WTC11 (cell line): ENCODE results near the gene JAKMIP1.

ENCODE experiments used
- ATF1 ChIP-seq: sonication (generic); formaldehyde crosslinking; IDR thresholded peaks from 2 replicates; pipeline ENCODE4 v1.8.1; 2023; ENCODE audit warnings: mild to moderate bottlenecking, moderate library complexity, missing genetic modification reagents
- ATF2 ChIP-seq: sonication (generic); formaldehyde crosslinking; IDR thresholded peaks from 2 replicates; pipeline ENCODE4 v1.8.1; 2022; ENCODE audit warnings: low read depth, missing genetic modification reagents, borderline replicate concordance
- CREB1 ChIP-seq: sonication (generic); formaldehyde crosslinking; IDR thresholded peaks from 2 replicates; pipeline ENCODE4 v1.8.0; 2023; ENCODE audit warnings: mild to moderate bottlenecking, missing genetic modification reagents
- CTCF ChIP-seq: fragments of 200-600 bp; IDR thresholded peaks from 2 replicates; pipeline ENCODE4 v1.8.0; 2022; ENCODE audit warnings: antibody characterized with exemption
- ELF4 ChIP-seq: sonication (generic); formaldehyde crosslinking; IDR thresholded peaks from 2 replicates; pipeline ENCODE4 v1.8.1; 2022; ENCODE audit warnings: low read depth, mild to moderate bottlenecking, moderate library complexity, missing genetic modification reagents
- MYBL2 ChIP-seq: sonication (generic); formaldehyde crosslinking; IDR thresholded peaks from 2 replicates; pipeline ENCODE4 v1.8.1; 2023; ENCODE audit warnings: mild to moderate bottlenecking, moderate library complexity, missing genetic modification reagents
- NR1H2 ChIP-seq: sonication (generic); formaldehyde crosslinking; IDR thresholded peaks from 2 replicates; pipeline ENCODE4 v1.9.0; 2021; ENCODE audit warnings: mild to moderate bottlenecking, moderate library complexity, missing genetic modification reagents
- SP1 ChIP-seq: sonication (generic); formaldehyde crosslinking; conservative IDR thresholded peaks from 2 replicates; pipeline ENCODE4 v1.8.1; 2022; ENCODE audit warnings: missing genetic modification reagents
- TEAD1 ChIP-seq: sonication (generic); formaldehyde crosslinking; IDR thresholded peaks from 2 replicates; pipeline ENCODE4 v1.8.0; 2022; ENCODE audit warnings: mild to moderate bottlenecking, missing genetic modification reagents
- TEAD4 ChIP-seq: sonication (generic); formaldehyde crosslinking; IDR thresholded peaks from 2 replicates; pipeline ENCODE4 v1.8.0; 2022; ENCODE audit warnings: mild to moderate bottlenecking, missing genetic modification reagents
- TF ChIP-seq, protein P1 (sequence below): sonication (generic); formaldehyde crosslinking; IDR thresholded peaks from 2 replicates; pipeline ENCODE4 v1.8.1; 2023; ENCODE audit warnings: mild to moderate bottlenecking, missing genetic modification reagents, moderate library complexity

DNA sequence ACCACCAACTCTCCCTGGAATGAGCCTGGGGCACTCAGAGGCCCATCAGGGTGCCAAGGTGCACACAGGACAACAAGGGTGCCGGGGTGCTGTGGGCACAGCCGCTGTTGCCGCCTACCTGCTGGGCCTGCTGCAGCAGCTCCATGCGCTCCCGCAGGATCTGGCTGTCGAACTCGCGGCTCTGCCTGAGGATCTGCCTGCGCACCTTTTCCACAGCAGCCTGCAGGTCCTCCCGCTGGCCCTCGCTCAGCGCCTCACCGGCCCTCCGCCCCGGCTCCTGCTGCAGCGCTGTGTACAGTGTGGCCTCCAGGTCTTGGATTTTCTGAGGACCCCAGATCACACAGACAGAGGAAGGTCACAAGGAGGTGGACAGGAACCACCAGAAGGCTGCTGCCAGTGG is 164.6 kb downstream of the JAKMIP1 start:
- TF ChIP-seq SP1 (no peak), TEAD4 (no peak), CTCF (no peak), MYBL2 (CRISPR knock-in tag) (no peak), NR1H2 (CRISPR knock-in tag) (no peak), ATF1 (CRISPR knock-in tag) (no peak), CREB1 (CRISPR knock-in tag) (no peak), ATF2 (CRISPR knock-in tag) (no peak), ELF4 (no peak), TEAD1 (no peak)
- TF ChIP-seq, protein P1, sequence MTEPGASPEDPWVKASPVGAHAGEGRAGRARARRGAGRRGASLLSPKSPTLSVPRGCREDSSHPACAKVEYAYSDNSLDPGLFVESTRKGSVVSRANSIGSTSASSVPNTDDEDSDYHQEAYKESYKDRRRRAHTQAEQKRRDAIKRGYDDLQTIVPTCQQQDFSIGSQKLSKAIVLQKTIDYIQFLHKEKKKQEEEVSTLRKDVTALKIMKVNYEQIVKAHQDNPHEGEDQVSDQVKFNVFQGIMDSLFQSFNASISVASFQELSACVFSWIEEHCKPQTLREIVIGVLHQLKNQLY, result no peak
